Endothelial cell of umbilical vein (primary cell): Measurements from ENCODE around the gene EML2. TPM values are rescaled to one million over a fixed set of nuclear protein-coding genes. Genes with fewer than 3 reads are reported as not detected.

Experiments
- BruUV-seq: library from RNA; stranded (reverse); fragments of 400-500 nt; replicated peaks from 2 replicates; lab custom pipeline; 2021; lab: Mats Ljungman, UMichigan
- CTCF ChIA-PET: fragments of 300-600, 350-600 bp; sonication (Branson Sonifier 250); formaldehyde crosslinking; loops from one replicate; lab custom pipeline; 2021; ENCODE audit warnings: antibody characterized with exemption, inconsistent platforms; lab: Charles Lee
- POLR2A ChIA-PET: fragments of 300-600, 350-600 bp; sonication (Branson Sonifier 250); formaldehyde crosslinking; loops from one replicate; lab custom pipeline; 2021; ENCODE audit warnings: antibody characterized with exemption, inconsistent platforms; lab: Charles Lee
- DNase-seq: peaks from one replicate; pipeline ENCODE4 v3.0.0-alpha.2; 2011; ENCODE audit warnings: low read depth, low spot score
- FAIRE-seq: peaks from 2 replicates; lab custom pipeline; 2011; peaks lifted over from hg19 to GRCh38; lab: Jason Lieb, UNC
- H2AFZ ChIP-seq: 2 replicates; pipeline ENCODE4 v1.6.0; 2012; ENCODE audit warnings: low read depth, low read length, control low read depth, inconsistent platforms
- H3K27ac ChIP-seq: 2 replicates; pipeline ENCODE4 v1.5.1; 2011; ENCODE audit warnings: low read depth, mild to moderate bottlenecking, control low read depth, low read length, moderate library complexity; ENCODE audit not compliant: insufficient read depth
- H3K27me3 ChIP-seq, 2 experiments: 2 replicates each; pipeline versions ENCODE4 v1.6.0 to v1.6.1; 2011; ENCODE audit warnings: low read length in 2 of 2, mixed read lengths in 1 of 2; ENCODE audit not compliant: control insufficient read depth in 2 of 2, insufficient read depth in 2 of 2
- H3K36me3 ChIP-seq, 2 experiments: 2 replicates in 1 of 2; 3 replicates in 1 of 2; pipeline ENCODE4 v1.5.1; 2011; ENCODE audit warnings: low read length in 2 of 2, mild to moderate bottlenecking in 1 of 2, moderate library complexity in 1 of 2; ENCODE audit not compliant: control insufficient read depth in 2 of 2, insufficient read depth in 2 of 2; ENCODE audit errors: extremely low read depth in 1 of 2
- H3K4me1 ChIP-seq: 3 replicates; pipeline ENCODE4 v1.5.1; 2011; ENCODE audit warnings: mild to moderate bottlenecking, low read length; ENCODE audit not compliant: control insufficient read depth, insufficient read depth; ENCODE audit errors: extremely low read depth
- H3K4me2 ChIP-seq: 2 replicates; pipeline ENCODE4 v1.6.1; 2011; ENCODE audit warnings: low read length, control low read depth, mixed read lengths; ENCODE audit not compliant: insufficient read depth
- H3K4me3 ChIP-seq, 3 experiments: fragments of 200-600 bp in 1 of 3; sonication (generic), shearing (Covaris generic) in 1 of 3; replicated peaks in 1 of 3; 2 replicates each; pipeline ENCODE4 v1.5.1; 2011 to 2016; ENCODE audit warnings: control low read depth in 3 of 3, low read length in 3 of 3, mild to moderate bottlenecking in 2 of 3, inconsistent platforms in 1 of 3, low read depth in 1 of 3, moderate library complexity in 1 of 3; ENCODE audit not compliant: insufficient read depth in 1 of 3
- H3K79me2 ChIP-seq: 2 replicates; pipeline ENCODE4 v1.6.0; 2012; ENCODE audit warnings: low read length, inconsistent platforms; ENCODE audit not compliant: control insufficient read depth, insufficient read depth
- H3K9ac ChIP-seq: replicated peaks from 2 replicates; pipeline ENCODE3; 2011; ENCODE audit warnings: low read length, control low read depth; ENCODE audit not compliant: insufficient read depth; ENCODE audit errors: extremely low read depth
- H3K9me1 ChIP-seq: replicated peaks from 3 replicates; pipeline ENCODE4 v1.6.0; 2011; ENCODE audit warnings: mild to moderate bottlenecking, low read length; ENCODE audit not compliant: control insufficient read depth, insufficient read depth; ENCODE audit errors: extremely low read depth
- H3K9me3 ChIP-seq: replicated peaks from 2 replicates; pipeline ENCODE4 v1.5.1; 2012; ENCODE audit warnings: low read length, inconsistent platforms; ENCODE audit not compliant: control insufficient read depth, insufficient read depth
- H4K20me1 ChIP-seq: replicated peaks from 2 replicates; pipeline ENCODE3; 2011; ENCODE audit warnings: mild to moderate bottlenecking, low read length; ENCODE audit not compliant: control insufficient read depth, insufficient read depth; ENCODE audit errors: extremely low read depth
- EZH2 ChIP-seq: IDR thresholded peaks from 2 replicates; pipeline ENCODE4 v1.6.1; 2012; ENCODE audit warnings: borderline replicate concordance, low read depth, mild to moderate bottlenecking, moderate library complexity, low read length, inconsistent platforms; ENCODE audit not compliant: severe bottlenecking
- FOS ChIP-seq: IDR thresholded peaks from 2 replicates; pipeline ENCODE4 v1.6.1; 2011; ENCODE audit warnings: mild to moderate bottlenecking, low read length, moderate library complexity, borderline replicate concordance; ENCODE audit not compliant: insufficient read depth
- GATA2 ChIP-seq: IDR thresholded peaks from 2 replicates; pipeline ENCODE4 v1.7.0; 2011; ENCODE audit warnings: low read depth, mild to moderate bottlenecking, moderate library complexity, mixed read lengths, low read length; ENCODE audit not compliant: insufficient read length, insufficient read depth
- JUN ChIP-seq: IDR thresholded peaks from 2 replicates; pipeline ENCODE4 v1.6.1; 2011; ENCODE audit warnings: borderline replicate concordance, low read depth; ENCODE audit not compliant: insufficient read length, insufficient read depth
- MYC ChIP-seq: IDR thresholded peaks from one replicate; pipeline ENCODE4 v1.6.1; 2011; ENCODE audit warnings: mild to moderate bottlenecking, low read depth, low read length
- POLR2A ChIP-seq: IDR thresholded peaks from 2 replicates; pipeline ENCODE4 v1.6.1; 2012; ENCODE audit warnings: low read depth, mild to moderate bottlenecking, control low read depth, low read length
- POLR2AphosphoS5 ChIP-seq: IDR thresholded peaks from 2 replicates; pipeline ENCODE4 v1.6.1; 2012; ENCODE audit warnings: low read depth, mild to moderate bottlenecking, control low read depth, low read length, moderate library complexity; ENCODE audit not compliant: insufficient read depth
- dilution Hi-C: fragments of 300-500 bp; cut with MboI; formaldehyde crosslinking; loops from one replicate; pipeline ENCODE4 v1.15.0; 2019; ENCODE audit warnings: low sequenced_read_pairs; ENCODE audit not compliant: extremely low pct_ligation_motif_present
- intact Hi-C: fragments of 100-400 bp; cut with micrococcal nuclease; formaldehyde crosslinking; loops from one replicate; pipeline ENCODE4 v1.10.0; 2022
- polyA plus RNA-seq, 4 experiments: library from polyadenylated mRNA; depleted of rRNA in 3 of 4; stranded (reverse) in 3 of 4; unstranded in 1 of 4; fragments of >200 nt; gene quantifications; 2 replicates each; pipeline versions ENCODE4 v1.2.1 to v1.2.3, GENCODE V29; 2011 to 2012; ENCODE audit warnings: missing spikeins in 1 of 4
- total RNA-seq: library from RNA; stranded (reverse); gene quantifications from 2 replicates; pipeline ENCODE4 v1.2.3, GENCODE V29; 2021
- TF ChIP-seq, protein P1 (sequence below), 2 donors: IDR thresholded peaks; 1 replicate in 1 of 2; 2 replicates in 1 of 2; pipeline ENCODE4 v1.5.1; 2011; ENCODE audit warnings: low read length in 2 of 2, mild to moderate bottlenecking in 2 of 2, moderate library complexity in 2 of 2, control low read depth in 1 of 2, inconsistent platforms in 1 of 2, low read depth in 1 of 2; ENCODE audit not compliant: insufficient read depth in 1 of 2; ENCODE audit errors: extremely low read depth in 1 of 2
- TF ChIP-seq, protein P2 (sequence below): IDR thresholded peaks from 2 replicates; pipeline ENCODE4 v1.6.1; 2011; ENCODE audit not compliant: insufficient read depth, insufficient read length

Gene EML2
- total and polyA plus RNA-seq, 2 donors (not counting 3 experiments of a cell fraction or from before 2014, with no cell fraction given) = 23.3 to 28.9 TPM

DNA sequence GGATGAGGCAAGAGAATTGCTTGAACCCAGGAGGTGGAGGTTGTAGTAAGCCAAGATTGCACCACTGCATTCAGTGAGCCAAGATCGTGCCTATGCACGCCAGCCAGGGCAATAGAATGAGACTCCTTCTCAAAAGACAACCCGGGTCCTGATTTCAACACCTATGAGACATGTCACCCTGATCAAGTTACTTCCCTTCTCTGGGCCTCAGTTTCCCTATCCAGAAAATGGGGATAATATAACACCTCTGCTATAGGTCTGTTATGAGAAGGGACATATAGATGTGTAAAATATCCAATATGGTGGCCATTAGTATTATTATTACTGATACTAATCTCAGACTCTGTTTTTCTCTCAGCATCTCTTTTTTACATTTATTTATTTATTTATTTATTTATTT, 15.9 kb upstream of the EML2 start:
- TF ChIP-seq, protein P1, sequence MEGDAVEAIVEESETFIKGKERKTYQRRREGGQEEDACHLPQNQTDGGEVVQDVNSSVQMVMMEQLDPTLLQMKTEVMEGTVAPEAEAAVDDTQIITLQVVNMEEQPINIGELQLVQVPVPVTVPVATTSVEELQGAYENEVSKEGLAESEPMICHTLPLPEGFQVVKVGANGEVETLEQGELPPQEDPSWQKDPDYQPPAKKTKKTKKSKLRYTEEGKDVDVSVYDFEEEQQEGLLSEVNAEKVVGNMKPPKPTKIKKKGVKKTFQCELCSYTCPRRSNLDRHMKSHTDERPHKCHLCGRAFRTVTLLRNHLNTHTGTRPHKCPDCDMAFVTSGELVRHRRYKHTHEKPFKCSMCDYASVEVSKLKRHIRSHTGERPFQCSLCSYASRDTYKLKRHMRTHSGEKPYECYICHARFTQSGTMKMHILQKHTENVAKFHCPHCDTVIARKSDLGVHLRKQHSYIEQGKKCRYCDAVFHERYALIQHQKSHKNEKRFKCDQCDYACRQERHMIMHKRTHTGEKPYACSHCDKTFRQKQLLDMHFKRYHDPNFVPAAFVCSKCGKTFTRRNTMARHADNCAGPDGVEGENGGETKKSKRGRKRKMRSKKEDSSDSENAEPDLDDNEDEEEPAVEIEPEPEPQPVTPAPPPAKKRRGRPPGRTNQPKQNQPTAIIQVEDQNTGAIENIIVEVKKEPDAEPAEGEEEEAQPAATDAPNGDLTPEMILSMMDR (IDR thresholded peaks at IDR 0.05; ENCODE audit: extremely low read depth in 1 of 2, insufficient read depth in 1 of 2, low read depth in 1 of 2, low read length in 2 of 2) = no peak
- TF ChIP-seq JUN (no peak), FOS (no peak), POLR2A (no peak), MYC (no peak), GATA2 (no peak), EZH2 (no peak), POLR2AphosphoS5 (no peak)
- TF ChIP-seq, protein P2, sequence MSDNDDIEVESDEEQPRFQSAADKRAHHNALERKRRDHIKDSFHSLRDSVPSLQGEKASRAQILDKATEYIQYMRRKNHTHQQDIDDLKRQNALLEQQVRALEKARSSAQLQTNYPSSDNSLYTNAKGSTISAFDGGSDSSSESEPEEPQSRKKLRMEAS = no peak
- BruUV-seq = no TSS peak
- no peak overlapping the region for H3K4me2 ChIP-seq
- H3K27me3 ChIP-seq = peaks cover 0 to 4% of the 10 kb centered on the region in 2 experiments
- no peaks in the 10 kb centered on the region for H3K9me1 ChIP-seq
- H2AFZ ChIP-seq = no peak overlapping the region
- no peaks in the 10 kb centered on the region for H3K9me3 ChIP-seq
- no peaks in the 10 kb centered on the region for H4K20me1 ChIP-seq
- POLR2A ChIA-PET = no interaction called here
- dilution Hi-C loops (no loop called here), intact Hi-C loops (no loop called here)
- DNase-seq (no peak), FAIRE-seq (no peak)
- CTCF ChIA-PET = interaction anchor here (1.2 kb wide), 1 partner anchor 39 kb away, joined by 3 read pairs; no protein-coding TSS in a partner anchor
- no peak overlapping the region for H3K4me3 ChIP-seq
- no peak overlapping the region for H3K27ac ChIP-seq
- H3K36me3 ChIP-seq = no peaks in the 10 kb centered on the region
- H3K79me2 ChIP-seq = no peaks in the 10 kb centered on the region
- no peak overlapping the region for H3K9ac ChIP-seq
- no peaks in the 10 kb centered on the region for H3K4me1 ChIP-seq
